Keratinocyte (primary cell): Measurements from ENCODE around the gene CRABP2. TPM values are rescaled to one million over a fixed set of nuclear protein-coding genes. Genes with fewer than 3 reads are reported as not detected.

ENCODE experiments used
- DNase-seq: peaks from one replicate; pipeline ENCODE4 v3.0.0-alpha.2; 2011; ENCODE audit warnings: low read depth, missing footprints, low spot score
- FAIRE-seq: peaks from 2 replicates; lab custom pipeline; 2011; peaks lifted over from hg19 to GRCh38; lab: Jason Lieb, UNC
- H2AFZ ChIP-seq: 2 replicates; pipeline ENCODE4 v1.6.0; 2012; ENCODE audit warnings: low read length, control low read depth, inconsistent platforms; ENCODE audit not compliant: control insufficient read depth
- H3K27ac ChIP-seq: 2 replicates; pipeline ENCODE4 v1.5.1; 2011; ENCODE audit warnings: low read length; ENCODE audit not compliant: control insufficient read depth, insufficient read depth
- H3K27me3 ChIP-seq: 3 replicates; pipeline ENCODE4 v1.6.0; 2011; ENCODE audit warnings: low read length; ENCODE audit not compliant: control insufficient read depth, insufficient read depth; ENCODE audit errors: extremely low read depth
- H3K36me3 ChIP-seq, 2 experiments: 2 replicates in 1 of 2; 3 replicates in 1 of 2; pipeline ENCODE4 v1.5.1; 2011; ENCODE audit warnings: low read length in 2 of 2, mild to moderate bottlenecking in 1 of 2; ENCODE audit not compliant: control insufficient read depth in 2 of 2, insufficient read depth in 2 of 2; ENCODE audit errors: extremely low read depth in 1 of 2
- H3K4me1 ChIP-seq: 3 replicates; pipeline ENCODE4 v1.5.1; 2011; ENCODE audit warnings: low read length; ENCODE audit not compliant: control insufficient read depth, insufficient read depth; ENCODE audit errors: extremely low read depth
- H3K4me2 ChIP-seq: 3 replicates; pipeline ENCODE4 v1.6.0; 2011; ENCODE audit warnings: low read depth, low read length; ENCODE audit not compliant: control insufficient read depth, insufficient read depth; ENCODE audit errors: extremely low read depth
- H3K4me3 ChIP-seq, 3 experiments: fragments of 200-600 bp in 1 of 3; sonication (generic) in 1 of 3; 2 replicates in 2 of 3; 3 replicates in 1 of 3; pipeline ENCODE4 v1.5.1; 2011 to 2016; ENCODE audit warnings: low read length in 3 of 3, mild to moderate bottlenecking in 3 of 3, control low read depth in 2 of 3, inconsistent platforms in 1 of 3, low read depth in 1 of 3, mixed read lengths in 1 of 3, mixed run types in 1 of 3, moderate library complexity in 1 of 3; ENCODE audit not compliant: control insufficient read depth in 2 of 3, insufficient read depth in 2 of 3; ENCODE audit errors: extremely low read depth in 1 of 3
- H3K79me2 ChIP-seq: 2 replicates; pipeline ENCODE4 v1.6.0; 2012; ENCODE audit warnings: low read length; ENCODE audit not compliant: control insufficient read depth, insufficient read depth
- H3K9ac ChIP-seq: 3 replicates; pipeline ENCODE4 v1.6.0; 2011; ENCODE audit warnings: low read length; ENCODE audit not compliant: control insufficient read depth, insufficient read depth; ENCODE audit errors: extremely low read depth
- H3K9me1 ChIP-seq: 3 replicates; pipeline ENCODE4 v1.6.0; 2011; ENCODE audit warnings: low read length; ENCODE audit not compliant: control insufficient read depth, insufficient read depth; ENCODE audit errors: extremely low read depth
- H3K9me3 ChIP-seq: 2 replicates; pipeline ENCODE4 v1.5.1; 2012; ENCODE audit warnings: low read depth, low read length; ENCODE audit not compliant: control insufficient read depth
- H4K20me1 ChIP-seq: 3 replicates; pipeline ENCODE4 v1.6.0; 2011; ENCODE audit warnings: low read length; ENCODE audit not compliant: control insufficient read depth, insufficient read depth; ENCODE audit errors: extremely low read depth
- CTCF ChIP-seq, 3 experiments: IDR thresholded peaks in 1 of 3; conservative IDR thresholded peaks in 1 of 3; optimal IDR thresholded peaks in 1 of 3; 2 replicates in 2 of 3; 3 replicates in 1 of 3; pipeline versions ENCODE3 to v1.5.1; 2011; ENCODE audit warnings: low read length in 3 of 3, mild to moderate bottlenecking in 3 of 3, moderate library complexity in 2 of 3, control low read depth in 1 of 3, inconsistent platforms in 1 of 3; ENCODE audit not compliant: insufficient read depth in 2 of 3; ENCODE audit errors: extremely low read depth in 1 of 3
- EZH2 ChIP-seq: IDR thresholded peaks from one replicate; pipeline ENCODE4 v1.6.1; 2012; ENCODE audit warnings: inconsistent platforms, mild to moderate bottlenecking, low read length, moderate library complexity
- dilution Hi-C: fragments of 300-500 bp; cut with MboI; formaldehyde crosslinking; loops from one replicate; pipeline ENCODE4 v1.7.0; 2020; ENCODE audit warnings: low sequenced_read_pairs; ENCODE audit not compliant: extremely low pct_ligation_motif_present
- polyA plus RNA-seq, 5 experiments: library from polyadenylated mRNA; depleted of rRNA in 3 of 5; stranded (reverse) in 3 of 5; stranded (forward) in 1 of 5; unstranded in 1 of 5; fragments of >200 nt; gene quantifications; 1 replicate in 1 of 5; 2 replicates in 3 of 5; 3 replicates in 1 of 5; pipeline versions ENCODE4 v1.2.1 to v1.2.3, GENCODE V29; 2011 to 2012; ENCODE audit warnings: missing spikeins in 2 of 5, low read depth in 1 of 5, low replicate concordance in 1 of 5

The CRABP2 gene
- polyA plus RNA-seq, 1 donor (not counting 4 experiments of a cell fraction or from before 2014, with no cell fraction given): 8.4 TPM

GRCh38 chr1:156704166-156704711 lies 1.1 kb downstream of the CRABP2 start:
- FAIRE-seq: no peak
- Histone ChIP-seq H3K4me1 (peaks cover 20% of the 10 kb centered on the region), H3K4me2 (no peak overlapping the region), H3K36me3 (no peaks in the 10 kb centered on the region), H3K9ac (no peak overlapping the region), H3K27ac (no peak overlapping the region), H4K20me1 (no peaks in the 10 kb centered on the region), H3K27me3 (peaks cover 20% of the 10 kb centered on the region), H3K4me3 (peak overlapping the region in 1 of 3 experiments; percentile 31), H2AFZ (no peak overlapping the region), H3K79me2 (no peaks in the 10 kb centered on the region), H3K9me3 (no peaks in the 10 kb centered on the region), H3K9me1 (no peaks in the 10 kb centered on the region)
- TF ChIP-seq CTCF (optimal IDR thresholded peaks at IDR 0.05 in 1 of 3, IDR thresholded peaks at IDR 0.05 in 1 of 3, conservative IDR thresholded peaks at IDR 0.05 in 1 of 3; ENCODE audit: extremely low read depth in 1 of 3, insufficient read depth in 2 of 3, low read length in 3 of 3) (no peak), EZH2 (no peak)
- dilution Hi-C loops: no loop called here
- DNase-seq: no peak

GRCh38 chr1:156703741-156704140 lies 1.6 kb downstream of the CRABP2 start:
- FAIRE-seq (no peak), DNase-seq (no peak)
- peaks cover 20% of the 10 kb centered on the region for H3K27me3 ChIP-seq
- H3K9ac ChIP-seq: no peak overlapping the region
- H3K4me2 ChIP-seq: no peak overlapping the region
- H3K4me3 ChIP-seq: no peak overlapping the region
- H4K20me1 ChIP-seq: no peaks in the 10 kb centered on the region
- no peaks in the 10 kb centered on the region for H3K9me1 ChIP-seq
- H3K36me3 ChIP-seq: no peaks in the 10 kb centered on the region
- H3K4me1 ChIP-seq: peaks cover 20% of the 10 kb centered on the region
- dilution Hi-C loops: no loop called here
- no peak overlapping the region for H3K27ac ChIP-seq
- H3K79me2 ChIP-seq: no peaks in the 10 kb centered on the region
- no peaks in the 10 kb centered on the region for H3K9me3 ChIP-seq
- TF ChIP-seq CTCF (optimal IDR thresholded peaks at IDR 0.05 in 1 of 3, IDR thresholded peaks at IDR 0.05 in 1 of 3, conservative IDR thresholded peaks at IDR 0.05 in 1 of 3; ENCODE audit: extremely low read depth in 1 of 3, insufficient read depth in 2 of 3, low read length in 3 of 3): no peak
- no peak for TF ChIP-seq EZH2
- no peak overlapping the region for H2AFZ ChIP-seq
